EH (cell line): ENCODE results near the gene PWWP2B.
"Not testable (repeated sequence)": the region's sequence is repeated elsewhere in the genome, so short reads cannot be mapped to it uniquely, and the experiment has no call there.

Source experiments
- DNase-seq: peaks from one replicate; pipeline ENCODE4 v3.0.0-alpha.2; 2015; ENCODE audit warnings: low read depth

The PWWP2B gene

DNA sequence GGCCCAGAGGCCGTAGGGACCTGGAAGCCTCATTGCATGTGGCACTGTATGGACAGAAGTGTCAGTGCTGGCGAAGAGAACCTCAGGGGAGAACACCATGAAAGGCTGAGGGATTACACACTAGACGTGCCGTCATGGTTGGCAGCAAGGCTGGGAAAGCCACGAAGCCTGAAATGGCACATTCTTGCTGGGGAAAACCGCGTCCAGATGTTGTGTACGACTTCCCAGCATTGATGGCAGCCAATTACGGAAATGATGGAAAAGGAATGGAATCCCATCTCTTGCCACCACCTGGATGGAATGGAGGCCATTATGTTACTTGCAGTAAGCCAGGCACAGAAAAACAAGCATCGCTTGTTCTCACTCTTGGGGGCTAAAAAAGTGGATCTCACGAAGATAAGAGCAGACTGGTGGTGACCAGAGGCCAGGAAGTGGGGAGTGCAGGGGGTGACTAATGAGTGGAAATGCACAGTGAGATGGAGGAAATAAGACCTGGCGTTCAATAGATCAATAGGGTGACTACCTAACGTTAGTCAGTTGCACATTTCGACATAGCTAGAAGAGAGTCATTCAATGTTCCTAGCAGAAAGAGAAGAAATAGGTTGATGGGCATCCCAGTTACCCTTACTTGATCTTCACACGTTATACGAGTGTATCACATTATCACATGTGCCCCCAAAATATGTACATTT, 14.6 kb upstream of the PWWP2B start:
- peak; percentile 86 for DNase-seq

DNA sequence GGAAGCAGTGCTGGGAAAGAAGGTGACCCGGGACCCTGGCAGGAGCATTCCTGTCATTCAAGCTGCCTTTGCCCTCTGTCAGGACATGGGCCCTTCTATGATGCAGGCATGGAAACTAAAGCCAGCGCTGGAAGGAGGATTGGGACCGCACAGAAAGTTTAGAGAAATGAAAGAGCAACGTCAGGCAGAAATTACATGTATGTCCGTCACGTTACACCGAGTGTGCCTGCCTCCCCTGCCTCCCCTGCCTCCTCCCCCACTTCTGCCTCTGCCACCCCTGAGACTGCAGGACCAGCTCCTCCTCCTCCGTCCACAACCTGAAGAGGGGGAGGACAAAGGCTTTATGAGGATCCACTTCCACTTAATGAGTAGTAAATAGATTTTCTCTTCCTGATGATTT, 13.9 kb upstream of the PWWP2B start:
- DNase-seq: no peak

DNA sequence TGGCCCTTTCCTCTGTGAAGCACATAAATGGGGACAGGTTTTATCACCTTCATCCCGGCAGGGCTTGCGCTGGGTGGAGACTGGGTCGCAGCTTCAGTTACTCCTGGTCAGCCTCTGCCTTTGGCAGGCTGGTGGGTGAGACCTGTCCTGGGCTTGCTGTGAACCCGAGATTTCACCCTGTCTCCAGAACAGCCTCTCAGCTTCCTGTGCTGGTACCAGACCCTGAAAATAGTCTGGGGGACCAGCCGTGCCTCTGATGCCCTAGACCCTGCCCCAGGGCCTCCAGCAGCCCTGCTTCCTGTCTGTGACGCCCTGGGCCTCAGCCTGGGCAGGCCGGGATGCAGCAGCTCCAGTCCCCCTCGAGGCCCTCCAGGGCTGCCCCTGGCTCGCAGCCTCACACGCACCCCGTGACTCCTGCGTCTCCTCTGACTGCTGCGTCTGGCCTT, 13.2 kb upstream of the PWWP2B start:
- no peak for DNase-seq

DNA sequence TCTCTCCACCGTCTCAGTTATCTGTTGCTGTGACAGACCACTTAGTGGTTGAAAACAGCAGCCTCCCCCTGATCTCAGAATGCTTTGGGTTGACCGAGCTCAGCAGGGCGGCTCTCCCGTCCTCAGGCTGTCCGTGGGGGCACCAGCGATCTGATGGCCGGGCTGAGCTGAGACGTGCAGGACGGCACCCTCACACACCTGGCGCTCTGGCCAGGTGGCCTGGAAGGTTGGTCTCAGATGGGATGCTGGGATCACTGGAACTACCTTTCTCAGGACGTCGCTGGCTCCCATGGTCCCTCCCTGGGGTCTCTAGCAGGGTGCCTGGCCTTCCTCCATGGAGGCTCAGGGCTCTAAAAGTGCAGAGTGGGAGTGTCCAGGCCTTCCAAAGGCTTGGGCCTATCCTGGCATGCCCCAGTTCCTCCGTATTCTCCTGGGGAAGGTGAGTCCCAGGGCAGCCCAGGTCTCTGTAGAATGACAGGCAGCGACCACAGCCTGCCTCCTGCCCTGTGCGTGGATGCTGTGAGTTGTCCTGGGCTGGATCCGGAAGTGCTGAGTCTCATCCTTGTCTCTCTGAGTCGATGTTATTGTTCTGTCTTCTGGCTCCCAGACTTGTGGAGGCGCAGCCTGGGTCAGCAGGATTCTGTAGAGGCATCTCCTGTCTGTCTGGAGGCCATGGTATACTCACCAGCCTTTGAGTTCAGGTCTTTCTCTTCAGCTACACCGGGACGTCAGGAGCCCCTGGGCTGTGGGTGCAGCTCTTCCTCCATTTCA, 12.2 kb upstream of the PWWP2B start:
- no peak for DNase-seq

DNA sequence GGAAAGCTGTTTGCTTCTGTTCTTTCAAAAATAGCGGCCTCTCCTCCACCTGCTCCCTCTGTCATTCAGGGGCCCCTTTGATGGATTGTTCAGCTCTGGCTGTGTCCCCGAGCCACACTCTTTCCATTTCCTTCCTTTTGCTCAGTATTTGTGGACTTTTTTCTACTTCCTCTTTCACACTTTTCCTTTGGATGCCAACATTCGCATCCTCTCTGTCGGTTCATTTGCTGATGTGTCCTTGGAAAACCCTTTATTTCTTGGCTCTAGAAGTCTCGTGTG, 11.7 kb upstream of the PWWP2B start:
- no peak for DNase-seq

DNA sequence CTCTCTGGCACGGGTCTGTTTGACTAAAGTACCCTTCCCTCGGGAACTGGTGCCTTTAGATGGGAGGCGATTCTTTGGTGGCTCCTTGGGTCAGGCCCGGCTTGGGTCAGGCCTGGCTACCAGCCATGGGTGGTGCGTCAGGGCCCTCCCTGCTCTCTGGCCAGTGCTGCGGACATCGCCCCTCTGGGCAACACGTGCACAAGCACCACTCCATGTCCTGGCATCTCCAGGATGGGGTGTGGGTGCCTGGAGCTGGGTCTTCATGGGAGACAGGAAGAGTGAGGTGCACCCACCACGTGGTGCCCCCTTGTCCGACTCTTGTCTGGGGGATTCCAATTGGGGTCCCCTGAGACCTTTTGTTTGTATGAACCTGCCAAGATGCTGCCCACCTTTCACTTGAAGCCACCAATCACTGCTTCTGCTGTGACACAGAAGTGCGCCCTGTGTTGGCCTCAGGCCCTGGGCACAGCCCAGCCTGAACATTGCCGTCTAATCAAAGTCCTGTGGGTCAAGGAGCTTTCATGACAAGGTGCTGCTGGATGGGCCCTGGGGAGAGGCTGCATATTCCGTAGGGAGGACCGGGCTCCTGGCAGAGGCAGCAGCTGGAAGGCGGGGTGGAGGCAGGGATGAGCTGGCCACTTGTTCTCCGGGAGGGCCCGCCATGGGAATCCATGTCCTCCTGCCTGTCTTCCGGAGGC, 11.1 kb upstream of the PWWP2B start:
- DNase-seq: no peak

DNA sequence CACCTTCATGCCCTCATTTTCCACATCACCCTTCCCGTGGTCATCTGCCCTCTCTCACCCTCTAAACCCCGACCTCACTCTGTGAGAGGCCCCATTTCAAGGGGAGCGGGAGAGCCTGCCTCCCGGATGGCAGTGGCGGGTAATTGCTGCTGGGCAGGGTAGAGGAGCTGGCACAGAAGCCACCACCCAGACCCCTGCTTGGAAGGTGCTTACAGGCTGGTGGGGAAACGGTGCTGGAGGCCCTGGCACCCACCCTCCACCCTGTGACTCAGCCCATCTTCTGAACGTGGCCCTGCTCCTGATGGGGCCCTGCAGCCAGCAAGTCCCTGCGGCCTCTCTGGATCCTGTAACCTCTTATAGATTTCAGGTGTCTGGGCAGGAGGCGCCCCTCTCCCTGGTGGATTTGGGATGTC, 10.6 kb upstream of the PWWP2B start:
- DNase-seq: no peak

DNA sequence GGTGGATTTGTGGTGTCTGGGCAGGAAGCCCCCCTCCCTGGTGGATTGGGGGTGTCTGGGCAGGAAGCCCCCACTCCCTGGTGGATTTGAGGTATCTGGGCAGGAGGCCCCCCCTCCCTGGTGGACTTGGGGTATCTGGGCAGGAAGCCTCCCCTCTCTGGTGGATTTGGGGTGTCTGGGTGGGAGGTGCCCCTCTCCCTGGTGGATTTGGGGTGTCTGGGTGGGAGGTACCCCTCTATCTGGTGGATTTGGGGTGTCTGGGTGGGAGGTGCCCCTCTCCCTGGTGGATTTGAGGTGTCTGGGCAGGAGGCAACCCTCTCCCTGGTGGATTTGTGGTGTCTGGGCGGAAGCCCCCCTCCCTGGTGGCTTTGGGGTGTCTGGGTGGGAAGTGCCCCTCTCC, 10.1 kb upstream of the PWWP2B start:
- DNase-seq: not testable (repeated sequence)

DNA sequence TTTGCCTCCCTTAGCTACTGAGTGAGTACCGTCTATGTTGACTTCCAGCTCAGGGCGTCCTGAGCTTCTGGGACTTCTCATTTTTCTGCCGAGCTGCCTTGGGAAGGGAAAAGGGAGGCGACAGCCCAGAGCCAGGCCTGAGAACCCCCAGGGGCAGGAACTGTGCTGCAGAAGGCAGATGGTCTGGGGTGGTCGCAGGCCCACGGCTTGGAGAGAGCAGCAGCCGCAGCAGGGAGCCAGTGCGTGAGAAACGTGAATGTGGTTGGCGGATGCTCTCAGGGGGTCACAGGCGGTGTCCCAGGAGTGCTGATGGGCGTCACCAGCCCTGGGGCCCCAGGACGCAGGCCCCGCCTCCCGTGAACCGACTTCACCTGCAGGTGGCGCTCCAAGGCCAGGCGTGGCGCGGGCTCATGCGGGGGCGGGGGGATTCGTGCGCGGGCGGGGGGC, 9.2 kb upstream of the PWWP2B start:
- DNase-seq: peak; percentile 54

DNA sequence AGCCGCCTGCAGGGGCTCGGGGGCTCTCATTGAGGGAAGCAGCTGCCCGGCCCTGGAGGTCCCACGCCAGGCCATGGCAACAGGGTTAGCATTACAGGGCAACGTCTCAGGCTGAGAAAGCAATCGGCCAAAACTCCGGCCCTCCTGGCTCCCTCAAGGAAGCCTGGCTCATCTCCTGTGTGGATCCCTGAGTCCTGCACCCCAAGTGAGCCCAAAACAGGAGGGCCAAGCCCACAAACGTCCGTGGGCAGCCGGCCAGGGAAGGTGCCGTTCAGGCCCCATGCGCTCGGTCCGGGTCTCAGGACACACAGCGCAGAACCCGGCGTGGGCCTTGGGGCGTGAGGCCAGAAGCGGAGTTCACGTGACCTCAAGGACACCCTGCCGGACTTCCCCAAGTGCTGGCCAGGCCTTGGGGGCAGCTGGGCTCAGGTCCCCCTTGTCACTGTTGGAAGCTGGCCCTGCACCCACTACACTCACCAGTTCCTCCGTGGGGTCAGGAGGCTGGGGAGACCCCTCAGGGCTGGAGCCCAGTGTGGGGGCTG, 8.0 kb upstream of the PWWP2B start:
- DNase-seq: no peak

DNA sequence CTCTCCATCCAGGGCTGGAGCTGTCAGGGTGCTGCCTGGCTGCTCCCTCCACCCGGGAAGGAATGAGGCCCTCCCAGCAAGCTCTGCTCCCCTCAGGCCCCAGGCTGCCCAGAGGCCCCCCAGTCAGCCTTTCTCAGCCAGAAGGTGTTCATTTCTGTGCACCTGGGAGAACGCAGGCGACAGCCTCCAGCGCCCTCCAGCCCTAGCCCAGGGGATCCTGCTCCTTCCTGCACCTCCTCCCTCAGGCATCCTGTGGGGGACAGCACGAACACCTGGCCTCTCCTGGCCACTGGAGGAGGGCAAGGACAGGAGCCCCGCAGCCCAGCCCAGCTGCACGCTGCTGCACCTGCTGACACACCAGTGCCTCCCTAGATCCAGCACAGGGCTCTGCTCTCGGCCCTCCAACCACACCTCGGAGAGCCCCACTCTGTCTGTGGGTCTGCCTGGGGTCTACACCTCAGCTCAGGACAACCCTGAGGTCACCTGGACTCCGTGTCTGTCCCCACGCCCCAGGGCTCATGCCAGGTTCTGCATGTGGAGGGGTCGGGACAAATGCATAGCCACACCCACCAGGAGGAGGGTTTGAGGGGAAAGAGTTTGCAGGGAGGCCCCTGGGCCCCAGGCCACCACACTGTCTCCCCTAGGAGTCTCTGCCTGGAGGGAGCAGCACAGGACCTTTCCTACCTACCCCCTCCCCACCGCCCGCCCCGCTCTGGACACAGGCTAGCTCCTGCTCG, 7.4 kb upstream of the PWWP2B start:
- DNase-seq: no peak

DNA sequence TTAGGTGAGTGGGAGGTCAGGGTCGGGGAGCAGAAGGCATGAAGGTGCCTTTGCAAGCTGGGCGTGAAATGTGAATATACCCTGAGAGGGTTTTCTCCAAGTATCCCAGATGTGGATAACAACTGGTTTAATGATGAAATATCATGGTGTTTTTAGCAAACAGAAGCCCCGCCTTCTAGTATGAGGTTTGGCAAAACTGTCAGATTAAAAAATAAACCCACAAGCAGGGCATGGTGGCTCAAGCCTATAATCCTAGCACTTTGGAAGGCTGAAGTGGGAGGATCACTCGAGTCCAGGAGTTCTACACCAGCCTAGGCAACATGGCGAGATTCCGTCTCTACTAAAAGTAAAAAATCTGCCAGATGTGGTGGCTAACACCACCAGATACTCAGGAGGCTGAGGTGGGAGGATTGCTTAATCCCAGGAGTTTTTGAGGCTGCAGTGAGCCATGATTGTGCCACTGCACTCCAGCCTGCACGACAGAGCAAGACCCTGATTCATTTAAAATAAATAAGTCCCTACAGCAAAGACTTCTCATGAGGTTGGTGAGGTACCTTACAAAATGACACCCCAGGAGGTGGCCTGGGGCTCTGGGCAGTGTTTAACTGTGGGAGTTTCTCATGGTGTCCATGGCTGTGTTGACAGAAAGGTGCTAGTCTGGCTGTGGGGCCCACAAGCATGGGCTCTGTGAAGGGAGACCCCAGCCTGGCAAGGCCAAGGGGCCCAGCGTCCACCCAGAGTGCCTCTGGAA, 6.7 kb upstream of the PWWP2B start:
- DNase-seq: no peak

DNA sequence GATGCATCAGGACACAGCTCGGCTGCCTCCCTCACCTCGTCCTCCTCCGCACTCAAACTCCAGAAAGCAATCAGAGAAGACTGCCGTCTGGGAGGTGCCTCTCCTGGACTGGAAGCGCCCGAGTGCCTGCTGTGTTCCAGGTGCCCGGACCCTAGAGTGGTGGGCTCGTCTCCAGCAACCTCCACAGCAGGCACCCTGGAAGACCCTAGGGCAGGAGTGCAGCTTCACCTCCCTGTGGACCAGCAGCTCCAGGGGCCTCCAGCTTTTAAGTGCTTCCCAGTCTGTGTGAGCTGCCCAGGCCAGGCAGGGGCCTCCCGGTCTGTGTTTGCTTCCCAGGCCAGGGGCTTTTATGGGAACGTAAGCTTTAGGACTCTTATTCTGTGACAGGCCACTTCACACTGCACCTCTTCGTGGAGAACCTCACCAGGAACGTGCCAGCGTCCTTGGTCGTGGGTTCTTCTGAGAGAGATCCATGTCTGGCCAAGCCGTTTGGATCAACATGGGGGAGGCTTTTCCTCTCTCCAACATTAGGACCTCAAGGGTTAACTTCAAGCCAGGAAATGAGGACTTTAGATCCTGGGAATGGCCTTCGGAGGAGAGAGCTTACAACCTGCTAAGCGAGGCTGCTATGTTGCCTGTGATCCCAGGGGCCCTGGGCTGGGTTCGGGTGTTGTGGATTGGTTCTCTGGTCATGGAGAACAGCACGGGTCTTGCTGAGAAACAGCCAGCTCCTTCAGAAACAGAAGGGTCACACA, 5.9 kb upstream of the PWWP2B start:
- no peak for DNase-seq

DNA sequence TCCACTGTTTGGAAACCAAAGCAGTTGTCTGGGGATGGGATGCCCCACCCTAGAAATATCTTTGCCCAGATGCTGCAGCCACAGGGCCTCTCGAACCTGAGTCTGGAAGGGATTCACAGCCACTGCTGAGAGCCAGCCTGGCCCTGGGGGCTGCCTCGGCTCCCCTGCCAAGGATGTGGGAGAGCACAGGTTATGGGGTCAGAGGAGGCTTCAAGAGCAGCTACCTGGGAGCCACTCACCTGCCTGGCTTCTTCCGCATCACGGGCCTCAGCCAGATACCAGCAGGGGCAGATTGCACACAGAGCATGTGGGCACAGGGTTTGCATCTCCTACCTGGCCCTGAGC, 5.4 kb upstream of the PWWP2B start:
- DNase-seq: no peak

DNA sequence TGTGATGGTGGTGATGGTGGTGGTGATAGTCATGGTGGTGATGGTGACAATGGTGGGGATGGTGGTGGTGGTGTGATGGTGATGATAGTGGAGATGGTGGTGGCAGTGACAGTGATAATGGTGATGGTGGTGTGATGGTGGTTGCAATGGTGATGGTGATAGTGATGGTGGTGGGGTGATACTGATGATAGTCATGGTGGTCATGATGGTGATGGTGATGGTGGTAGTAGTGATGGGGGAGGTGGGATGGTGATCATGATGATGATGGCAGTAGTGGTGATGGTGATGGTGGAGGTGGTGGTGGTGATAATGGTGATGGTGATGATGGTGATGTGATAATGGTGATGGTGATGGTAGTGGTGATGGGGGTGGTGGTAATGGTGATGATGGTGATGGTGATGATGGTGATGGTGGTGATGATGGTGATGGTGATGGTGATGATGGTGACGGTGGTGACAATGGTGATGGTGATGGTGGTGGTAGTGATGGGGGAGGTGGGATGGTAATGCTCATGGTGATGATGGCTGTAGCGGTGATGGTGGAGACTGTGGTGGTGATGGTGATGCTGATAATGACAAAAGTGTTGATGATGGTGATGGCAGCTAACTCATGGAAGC, 4.7 kb upstream of the PWWP2B start:
- DNase-seq: no peak

DNA sequence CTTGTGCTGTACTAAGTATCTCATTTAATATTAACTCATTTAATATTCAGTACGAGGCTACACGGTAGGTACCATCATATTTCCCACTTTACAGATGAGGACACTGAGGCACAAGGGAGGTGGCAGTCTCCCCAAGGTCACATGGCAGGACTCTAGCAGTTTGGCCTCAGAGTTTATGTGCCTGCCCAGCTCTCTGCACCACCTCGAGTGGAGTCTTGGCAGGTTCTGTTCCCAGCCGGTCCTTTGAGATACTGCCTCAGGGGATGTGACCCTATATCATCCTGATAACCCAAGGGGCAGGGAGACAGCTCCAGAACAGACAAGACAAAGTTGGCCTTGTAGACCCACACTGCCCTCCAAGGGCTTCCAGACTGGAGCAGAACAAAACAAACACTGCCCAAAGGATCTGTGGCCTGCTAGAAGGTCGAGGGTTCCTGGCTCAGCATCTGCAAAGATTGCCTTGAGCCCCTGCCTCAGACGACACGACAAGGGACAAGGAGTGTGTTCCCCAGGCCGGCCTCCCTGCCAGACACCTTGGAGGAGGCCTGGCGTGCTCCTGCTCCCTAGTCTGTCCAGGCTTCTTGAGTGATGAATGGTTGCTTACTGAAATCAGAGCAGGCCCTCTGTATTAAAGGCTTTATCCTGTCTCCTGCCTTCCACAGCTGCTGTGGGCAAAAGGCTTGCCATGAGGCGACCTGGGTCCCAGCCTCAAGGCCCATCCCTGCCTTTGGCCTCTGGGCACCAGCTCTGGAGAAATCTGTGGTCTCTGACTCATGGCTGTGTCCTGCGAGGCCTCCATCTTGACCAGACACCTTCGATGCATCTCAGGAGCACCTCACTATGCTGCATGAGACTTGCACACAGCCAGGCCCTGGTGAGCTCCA, 3.9 kb upstream of the PWWP2B start:
- peak; percentile 71 for DNase-seq

DNA sequence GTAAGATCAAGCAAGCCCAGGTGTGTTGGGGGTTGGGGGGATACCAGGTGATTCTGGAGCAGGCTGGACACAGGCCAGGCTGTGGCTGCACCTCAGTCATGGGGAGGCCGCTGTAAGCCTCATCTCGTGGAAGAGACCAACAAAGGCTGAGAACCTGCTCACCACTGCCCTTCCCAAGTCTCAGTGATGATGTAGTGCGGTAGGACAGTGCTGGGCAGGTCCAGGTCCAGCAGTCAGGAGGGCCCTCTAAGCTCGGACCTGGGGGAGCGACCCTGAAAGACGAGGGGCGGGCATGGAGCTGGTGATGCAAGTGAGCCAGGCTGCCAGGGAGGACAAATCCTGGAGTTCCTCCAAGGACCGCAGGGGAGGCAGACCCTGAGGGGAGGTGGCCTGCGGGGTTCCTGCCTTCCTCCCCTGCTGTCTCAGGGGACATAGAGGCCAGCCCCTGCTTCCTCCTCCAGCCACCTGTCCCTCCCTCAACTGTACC, 3.3 kb upstream of the PWWP2B start:
- DNase-seq: no peak

DNA sequence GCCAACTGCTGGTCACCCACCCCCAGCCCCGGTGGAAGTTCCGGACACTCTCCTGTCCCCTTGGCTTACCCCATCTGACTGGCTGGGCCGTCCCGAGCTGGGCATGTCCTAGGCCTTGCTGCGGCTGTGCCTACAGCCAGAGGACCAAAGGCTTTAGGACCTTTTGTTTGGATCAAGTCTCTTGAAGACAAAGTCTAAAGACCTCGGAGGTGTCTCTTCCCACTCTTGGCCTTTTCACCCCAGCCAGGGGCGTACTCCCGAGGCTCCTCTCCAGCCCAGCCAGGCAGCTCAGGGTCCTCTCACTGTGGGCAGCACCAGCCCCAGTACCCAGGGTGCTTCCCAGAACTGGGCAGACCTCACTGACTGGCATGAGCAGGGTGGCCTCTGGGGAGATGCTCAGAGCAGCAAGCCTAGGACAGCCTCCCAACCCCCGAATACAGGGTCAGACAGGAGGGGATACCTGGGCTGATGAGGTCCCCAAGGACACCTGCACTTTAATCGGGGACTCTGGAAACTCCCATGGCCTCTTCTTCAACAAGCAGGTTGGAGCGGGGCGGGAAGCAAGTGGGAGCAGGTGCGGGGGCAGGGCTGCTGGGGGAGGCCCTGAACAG, 2.7 kb upstream of the PWWP2B start:
- no peak for DNase-seq
